Heart right ventricle (tissue), 16 donors: ENCODE data around the gene LRRC51. TPM values are rescaled to one million over a fixed set of nuclear protein-coding genes. Genes with fewer than 3 reads are reported as not detected.
A peak's percentile ranks its signal among the peaks of the same experiment; 100 is the strongest.

Source experiments
- ATAC-seq, 8 donors: fragments of 200-7000 bp; cut with Tn5 transposase; one replicate each; pipeline ENCODE4 v1.9.1; 2020; ENCODE audit warnings: mild to moderate bottlenecking in 8 of 8, moderate library complexity in 8 of 8, moderate number of reproducible peaks in 1 of 8
- DNase-seq, 2 donors: peaks; one replicate each; pipeline ENCODE4 v3.0.0-alpha.2; 2020
- H3K27ac ChIP-seq, 10 donors: fragments of 200-600 bp; sonication (generic) in 2 of 10; one replicate each; pipeline versions ENCODE4 v1.5.0 to v1.8.0; 2020 to 2022; ENCODE audit warnings: mild to moderate bottlenecking in 3 of 10
- H3K27me3 ChIP-seq, 7 donors: fragments of 200-600 bp; one replicate each; pipeline ENCODE4 v1.8.0; 2021 to 2022; ENCODE audit warnings: mild to moderate bottlenecking in 2 of 7
- H3K36me3 ChIP-seq, 9 donors: fragments of 200-600 bp; sonication (generic) in 1 of 9; one replicate each; pipeline versions ENCODE4 v1.5.0 to v1.8.0; 2020 to 2022; ENCODE audit warnings: mild to moderate bottlenecking in 2 of 9
- H3K4me1 ChIP-seq, 9 donors: fragments of 200-600 bp; sonication (generic) in 1 of 9; one replicate each; pipeline versions ENCODE4 v1.5.0 to v1.8.0; 2020 to 2022; ENCODE audit warnings: mild to moderate bottlenecking in 4 of 9
- H3K4me3 ChIP-seq, 10 donors: fragments of 200-600 bp; sonication (generic) in 2 of 10; one replicate each; pipeline versions ENCODE4 v1.5.0 to v1.8.0; 2020 to 2022; ENCODE audit warnings: mild to moderate bottlenecking in 7 of 10, moderate library complexity in 2 of 10
- H3K9me3 ChIP-seq, 11 donors: fragments of 200-600 bp in 10 of 11; sonication (generic) in 2 of 11; one replicate each; pipeline versions ENCODE4 v1.5.0 to v1.8.0; 2013 to 2022; ENCODE audit warnings: mild to moderate bottlenecking in 2 of 11, control low read depth in 1 of 11, moderate library complexity in 1 of 11
- CTCF ChIP-seq, 9 donors: fragments of 200-600 bp; sonication (generic) in 2 of 9; IDR thresholded peaks; one replicate each; pipeline versions ENCODE4 v1.5.0 to v1.8.0; 2021 to 2022; ENCODE audit warnings: antibody characterized with exemption in 9 of 9, mild to moderate bottlenecking in 5 of 9, moderate library complexity in 1 of 9
- WGBS, 2 donors: extraction: QIAGEN DNeasy Blood & Tissue Kit; methylation state at CpG; one replicate each; pipeline ENCODE4 v1.1.7; 2013; ENCODE audit warnings: inconsistent platforms in 1 of 2; 5-methylcytosine and 5-hydroxymethylcytosine counted together
- intact Hi-C, 10 donors: fragments of 100-400 bp; cut with DNase I; formaldehyde crosslinking; loops; one replicate each; pipeline versions ENCODE4 v1.11.1 to v1.14.2; 2022
- polyA plus RNA-seq, 2 donors: library from polyadenylated mRNA; stranded (reverse); fragments of 200-250 nt; gene quantifications; one replicate each; pipeline ENCODE4 v1.2.3, GENCODE V29; 2013
- total RNA-seq, 10 donors: library from RNA; stranded (reverse); fragmentation: NEBNext Ultra II Directional in 3 of 10; extraction: Animal tissue kit (Norgen Biotek cat#: 25700) in 3 of 10; gene quantifications; one replicate each; pipeline versions ENCODE4 v1.2.1 to v1.2.4, GENCODE V29; 2021 to 2023
- donor health status: Arrhythmogenic right ventricular cardiomyopathy.
- donor health status: ischemic (EF 13 %, LVEDD 7.1; RV severe dilation, severe dysfunction).
- donor health status: healthy with polysubstance abuse.
- donor health status: DM: no; HTN: yes; CAD: no.
- donor health status: DM: no; HTN: no; CAD: no.
- donor health status: ischemic (EF 25% LVEDD 6.9; RV normal size, moderate dysfunction).
- donor health status: ischemic (EF 25% LVEDD 5.7; RV mildly dilated, moderate dysfunction).
- donor health status: healthy.
- donor health status: DM: yes; HTN: yes; CAD: no.
- donor health status: Ischemic cardiomyopathy.
- donor health status: ischemic (EF 35%, LVEDD 5.7; RV mildly dilated, moderate dysfunction).
- donor health status: nonischemic (EF 11% LVEDD 7.7; RV severe dilation, severe dysfunction).
- donor health status: DM: yes; HTN: yes; CAD: no.
- donor health status: PGD.
- donor health status: ischemic (EF 29% LVEDD 5.4; RV normal size, mild dysfunction).
- donor health status: nonischemic (EF 23%, LVEDD 6.1; RV moderate dilation, normal function).

Gene LRRC51
- total and polyA plus RNA-seq, 12 donors: 2.3 to 9.1 (median 4.0) TPM

GRCh38 chr11:72038491-72038890 is 42.2 kb upstream of the LRRC51 start:
- TF ChIP-seq CTCF (IDR thresholded peaks at IDR 0.05): no peak
- no peaks in the 10 kb centered on the region for H3K27me3 ChIP-seq
- peak overlapping the region; percentile 92 to 99 (median 96) for H3K27ac ChIP-seq
- H3K4me3 ChIP-seq: peak overlapping the region; percentile 48 to 80 (median 64)
- peaks cover 0 to 35% (median 20%) of the 10 kb centered on the region in 9 donors for H3K36me3 ChIP-seq
- DNase-seq (peak; percentile 57 to 75), ATAC-seq (peak; percentile 34 to 66 (median 55))
- WGBS, 2 donors: 0 to 8% methylated on average over 2 of the region's 2 CpGs
- no peaks in the 10 kb centered on the region for H3K9me3 ChIP-seq
- intact Hi-C loops: no loop called here
- H3K4me1 ChIP-seq: peaks cover 27 to 78% (median 65%) of the 10 kb centered on the region in 9 donors

DNA sequence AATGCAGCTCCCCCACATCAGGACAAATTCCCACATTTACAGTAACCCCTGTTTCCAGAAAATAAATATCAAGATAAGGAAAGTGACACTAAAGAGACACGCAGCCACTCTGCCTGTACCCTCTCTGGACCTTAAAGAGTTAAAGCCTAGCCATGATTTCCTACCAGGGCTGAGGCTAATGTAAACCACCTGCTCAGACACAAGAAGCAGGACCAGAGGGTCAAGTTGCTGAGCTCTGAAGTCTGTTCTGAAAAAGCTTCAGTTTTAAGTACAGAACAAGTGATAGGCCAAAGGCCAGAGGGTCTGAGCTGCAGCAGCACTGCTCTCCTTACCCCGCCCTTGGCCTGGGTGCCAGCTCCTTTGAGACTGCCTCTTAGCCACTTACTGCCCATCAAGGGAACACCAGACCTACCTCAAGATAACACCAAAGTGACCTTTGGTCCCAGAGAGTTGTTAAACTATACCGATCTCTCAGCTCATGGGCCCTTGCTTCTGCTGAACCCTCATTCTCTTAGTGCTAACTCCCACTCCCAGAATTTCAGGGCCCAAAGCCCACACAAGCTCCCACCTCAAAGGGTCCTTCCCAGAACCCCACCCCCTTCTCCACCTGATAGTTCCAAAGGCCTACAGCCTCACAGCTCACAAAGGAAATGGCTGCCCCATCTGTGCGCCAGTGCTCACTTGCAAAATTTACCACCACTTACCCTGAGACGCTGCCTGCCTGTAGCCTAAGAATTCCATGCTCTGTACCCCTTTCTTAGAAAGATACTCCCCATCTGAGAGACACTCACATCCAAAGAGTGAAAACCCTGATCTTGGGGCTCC is 41.4 kb upstream of the LRRC51 start:
- H3K4me3 ChIP-seq: peak overlapping the region; percentile 48 to 80 (median 64)
- no peaks in the 10 kb centered on the region for H3K9me3 ChIP-seq
- ATAC-seq (no peak), DNase-seq (peak in 1 of 2 donors; percentile 35)
- H3K36me3 ChIP-seq: peaks cover 0 to 28% (median 13%) of the 10 kb centered on the region in 9 donors
- TF ChIP-seq CTCF (IDR thresholded peaks at IDR 0.05): no peak
- no peaks in the 10 kb centered on the region for H3K27me3 ChIP-seq
- 7% methylated on average over 5 of the region's 5 CpGs for WGBS, 2 donors
- peak overlapping the region; percentile 92 to 99 (median 96) for H3K27ac ChIP-seq
- peaks cover 27 to 75% (median 58%) of the 10 kb centered on the region in 9 donors for H3K4me1 ChIP-seq
- intact Hi-C loops: no loop called here

GRCh38 chr11:72039856-72040401 is 40.7 kb upstream of the LRRC51 start:
- Histone ChIP-seq H3K27me3 (no peaks in the 10 kb centered on the region), H3K4me1 (peaks cover 27 to 75% (median 58%) of the 10 kb centered on the region in 9 donors), H3K36me3 (peaks cover 0 to 21% (median 7%) of the 10 kb centered on the region in 9 donors), H3K4me3 (peak overlapping the region; percentile 48 to 80 (median 64)), H3K27ac (peak overlapping the region; percentile 92 to 99 (median 96)), H3K9me3 (no peaks in the 10 kb centered on the region)
- TF ChIP-seq CTCF (IDR thresholded peaks at IDR 0.05): no peak
- WGBS, 2 donors: 5 to 6% methylated on average over 6 of the region's 6 CpGs
- DNase-seq (no peak), ATAC-seq (no peak)
- intact Hi-C loops: loop anchor here in 5 of 10 donors (1.0 to 5.0 kb wide), 4 partner anchors 37 to 73 kb away; partner anchors contain the start of genes LRRC51 (in 3 of the 5), NUMA1 (in 3 of the 5) and ANAPC15 (in 1 of the 5)
